Ovary (tissue), 9 donors: Measurements from ENCODE around the gene GPR137B. TPM values are rescaled to one million over a fixed set of nuclear protein-coding genes. Genes with fewer than 3 reads are reported as not detected.

Experiments
- DNase-seq, 5 donors: peaks; one replicate each; pipeline ENCODE4 v3.0.0-alpha.2; 2019 to 2020
- H3K27ac ChIP-seq, 2 donors: fragments of 200-600 bp; one replicate each; pipeline versions ENCODE4 v1.5.1 to v1.8.0; 2019 to 2022
- H3K27me3 ChIP-seq: fragments of 200-600 bp; one replicate; pipeline ENCODE4 v1.8.0; 2022
- H3K36me3 ChIP-seq: fragments of 200-600 bp; sonication (generic); one replicate; pipeline ENCODE4 v1.5.1; 2019
- H3K4me1 ChIP-seq: one replicate; pipeline ENCODE4 v1.8.1; 2013; ENCODE audit warnings: mild to moderate bottlenecking, moderate library complexity; ENCODE audit not compliant: insufficient read depth
- H3K4me3 ChIP-seq: fragments of 200-600 bp; sonication (generic); one replicate; pipeline ENCODE4 v1.5.1; 2017
- H3K9me3 ChIP-seq, 2 donors: fragments of 200-600 bp in 1 of 2; sonication (generic) in 1 of 2; one replicate each; pipeline versions ENCODE4 v1.5.1 to v1.8.1; 2013 to 2019; ENCODE audit warnings: mild to moderate bottlenecking in 1 of 2, moderate library complexity in 1 of 2
- EP300 ChIP-seq: sonication (generic); formaldehyde crosslinking; IDR thresholded peaks from one replicate; pipeline ENCODE4 v1.6.1; 2017; ENCODE audit warnings: antibody characterized with exemption
- POLR2A ChIP-seq: fragments of 450-650 bp; IDR thresholded peaks from one replicate; pipeline ENCODE4 v1.6.1; 2017; ENCODE audit warnings: antibody characterized with exemption, mild to moderate bottlenecking, moderate library complexity
- WGBS, 3 donors: extraction: QIAGEN DNeasy Blood & Tissue Kit in 1 of 3; methylation state at CpG; one replicate each; pipeline versions ENCODE4 v1.1.5 to v1.1.7; 2013 to 2017; 5-methylcytosine and 5-hydroxymethylcytosine counted together
- intact Hi-C, 4 donors: fragments of 100-400 bp; cut with DNase I; formaldehyde crosslinking; loops; one replicate each; pipeline versions ENCODE4 v1.11.0 to v1.15.1; 2022 to 2023
- polyA plus RNA-seq, 2 donors: library from polyadenylated mRNA; stranded (reverse); fragments of 200-250 nt in 1 of 2; fragments of 350-450 nt in 1 of 2; fragmentation: Illumina TruSeq in 1 of 2; extraction: RNeasy Lipid Tissue Mini Kit (QIAGEN cat#74804) in 1 of 2; gene quantifications; one replicate each; pipeline ENCODE4 v1.2.3, GENCODE V29; 2013 to 2014
- total RNA-seq, 7 donors: library from RNA; depleted of rRNA in 2 of 7; stranded (reverse); fragments of >200 nt in 2 of 7; fragmentation: NEBNext Ultra II Directional in 3 of 7; extraction: Animal tissue kit (Norgen Biotek cat#: 25700) in 3 of 7; gene quantifications; one replicate each; pipeline versions ENCODE4 v1.1.0 to v1.2.4, GENCODE V29; 2016 to 2023
- TF ChIP-seq, protein P1 (sequence below), 3 donors: fragments of 450-650 bp in 2 of 3; fragments of 200-600 bp in 1 of 3; IDR thresholded peaks; one replicate each; pipeline versions ENCODE4 v1.5.1 to v1.8.0; 2016 to 2022; ENCODE audit warnings: antibody characterized with exemption in 3 of 3, mild to moderate bottlenecking in 1 of 3
- donor health status: DM: no; HTN: no; CAD: no; lungs with moderate emphysema.
- donor health status: DM: no; HTN: no; CAD: no.
- donor health status: Bipolar disorder and iron deficiency.
- donor health status: DM: yes; HTN: yes; CAD: no.
- donor health status: DM: no; HTN: no; CAD: no.
- donor health status: DM: yes; HTN: yes; CAD: no.

GPR137B gene
- total and polyA plus RNA-seq, 9 donors, result 10.8 to 35.2 (median 13.7) TPM

- Histone ChIP-seq H3K4me1 (no peaks in the 10 kb centered on the region), H3K27ac (no peak overlapping the region), H3K36me3 (no peaks in the 10 kb centered on the region), H3K9me3 (peaks cover 0 to 4% of the 10 kb centered on the region in 2 donors), H3K4me3 (no peak overlapping the region), H3K27me3 (no peaks in the 10 kb centered on the region)
- DNase-seq, result no peak
- WGBS, 3 donors, result 86 to 91% (median 89%) methylated on average over 6 of the region's 6 CpGs
- intact Hi-C loops, result no loop called here
- TF ChIP-seq EP300 (no peak), POLR2A (no peak)
- TF ChIP-seq, protein P1, sequence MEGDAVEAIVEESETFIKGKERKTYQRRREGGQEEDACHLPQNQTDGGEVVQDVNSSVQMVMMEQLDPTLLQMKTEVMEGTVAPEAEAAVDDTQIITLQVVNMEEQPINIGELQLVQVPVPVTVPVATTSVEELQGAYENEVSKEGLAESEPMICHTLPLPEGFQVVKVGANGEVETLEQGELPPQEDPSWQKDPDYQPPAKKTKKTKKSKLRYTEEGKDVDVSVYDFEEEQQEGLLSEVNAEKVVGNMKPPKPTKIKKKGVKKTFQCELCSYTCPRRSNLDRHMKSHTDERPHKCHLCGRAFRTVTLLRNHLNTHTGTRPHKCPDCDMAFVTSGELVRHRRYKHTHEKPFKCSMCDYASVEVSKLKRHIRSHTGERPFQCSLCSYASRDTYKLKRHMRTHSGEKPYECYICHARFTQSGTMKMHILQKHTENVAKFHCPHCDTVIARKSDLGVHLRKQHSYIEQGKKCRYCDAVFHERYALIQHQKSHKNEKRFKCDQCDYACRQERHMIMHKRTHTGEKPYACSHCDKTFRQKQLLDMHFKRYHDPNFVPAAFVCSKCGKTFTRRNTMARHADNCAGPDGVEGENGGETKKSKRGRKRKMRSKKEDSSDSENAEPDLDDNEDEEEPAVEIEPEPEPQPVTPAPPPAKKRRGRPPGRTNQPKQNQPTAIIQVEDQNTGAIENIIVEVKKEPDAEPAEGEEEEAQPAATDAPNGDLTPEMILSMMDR (IDR thresholded peaks at IDR 0.05), result no peak
Observed at GRCh38 chr1:236163463-236164153, 21.3 kb downstream of the GPR137B start.

DNA sequence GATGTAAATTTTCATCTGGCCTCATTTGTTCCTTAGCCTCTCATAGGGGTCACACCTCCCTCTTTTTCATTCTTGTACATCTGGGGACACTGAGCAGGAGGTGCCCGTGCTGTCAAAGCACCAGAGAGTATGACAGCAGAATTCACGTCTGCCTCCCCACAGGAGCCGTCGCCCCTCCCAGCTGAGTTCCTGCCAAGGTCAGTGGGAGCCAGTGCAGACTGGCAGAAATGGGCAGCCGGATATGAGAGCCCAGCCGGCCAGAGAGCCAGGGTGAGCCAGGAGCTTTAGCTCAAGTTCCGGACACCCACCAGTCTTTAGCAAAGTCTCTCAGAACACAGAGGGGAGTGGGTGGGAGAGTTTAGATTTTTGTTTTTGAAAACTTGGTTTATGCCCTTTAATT lies 21.9 kb downstream of the GPR137B start:
- Histone ChIP-seq H3K36me3 (no peaks in the 10 kb centered on the region), H3K4me3 (no peak overlapping the region), H3K9me3 (peaks cover 0 to 4% of the 10 kb centered on the region in 2 donors), H3K27me3 (no peaks in the 10 kb centered on the region), H3K27ac (no peak overlapping the region), H3K4me1 (no peaks in the 10 kb centered on the region)
- TF ChIP-seq EP300 (no peak), POLR2A (no peak)
- TF ChIP-seq, protein P1 (IDR thresholded peaks at IDR 0.05), result no peak
- DNase-seq, result no peak
- intact Hi-C loops, result no loop called here
- 82 to 90% (median 88%) methylated on average over 7 of the region's 7 CpGs for WGBS, 3 donors

DNA sequence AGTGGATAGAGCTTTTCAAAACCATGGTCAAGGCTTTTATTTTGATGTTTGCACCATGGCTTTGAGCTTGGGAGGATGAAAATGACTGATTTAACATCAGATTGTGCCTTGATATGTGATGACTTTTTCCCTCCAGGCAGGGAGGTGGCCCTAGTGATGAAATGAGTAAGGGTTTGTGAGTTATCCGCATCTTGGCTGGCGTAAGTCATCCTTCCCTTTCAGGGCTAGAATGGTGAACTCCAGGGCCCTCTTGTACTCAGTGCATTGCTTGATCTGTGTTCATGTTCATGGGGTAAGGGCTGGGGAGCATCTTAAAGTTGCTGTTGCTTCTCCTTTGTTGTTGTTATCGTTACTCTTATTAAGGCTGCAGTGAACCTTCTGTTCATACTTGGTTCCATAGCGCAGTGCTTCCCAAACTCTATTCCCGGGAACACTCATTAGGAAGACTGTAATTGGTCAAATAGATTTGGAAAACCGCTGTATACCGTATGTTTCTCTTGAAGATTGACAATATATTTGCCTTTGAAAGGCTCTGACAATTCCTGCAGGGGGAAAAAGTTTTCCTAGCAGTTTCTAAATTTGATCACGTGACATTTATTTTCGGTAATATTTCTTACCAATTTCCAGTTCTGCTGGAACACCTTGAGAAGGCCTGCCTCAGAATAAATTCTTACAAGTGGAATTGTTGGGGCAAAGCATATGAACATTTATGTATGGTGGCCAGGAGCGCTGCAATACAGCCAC lies 23.1 kb downstream of the GPR137B start:
- H3K27me3 ChIP-seq, result no peaks in the 10 kb centered on the region
- H3K4me1 ChIP-seq, result no peaks in the 10 kb centered on the region
- no peak overlapping the region for H3K27ac ChIP-seq
- intact Hi-C loops, result no loop called here
- 96 to 98% (median 96%) methylated on average over 10 of the region's 10 CpGs for WGBS, 3 donors
- peaks cover 0 to 4% of the 10 kb centered on the region in 2 donors for H3K9me3 ChIP-seq
- no peak overlapping the region for H3K4me3 ChIP-seq
- H3K36me3 ChIP-seq, result no peaks in the 10 kb centered on the region
- no peak for TF ChIP-seq POLR2A
- no peak for TF ChIP-seq EP300
- TF ChIP-seq, protein P1 (IDR thresholded peaks at IDR 0.05), result no peak
- DNase-seq, result no peak

- no peak for TF ChIP-seq EP300
- TF ChIP-seq, protein P1 (IDR thresholded peaks at IDR 0.05), result no peak
- TF ChIP-seq POLR2A, result no peak
- Histone ChIP-seq H3K36me3 (no peaks in the 10 kb centered on the region), H3K27me3 (no peaks in the 10 kb centered on the region), H3K27ac (no peak overlapping the region), H3K4me3 (no peak overlapping the region), H3K4me1 (no peaks in the 10 kb centered on the region), H3K9me3 (peaks cover 0 to 4% of the 10 kb centered on the region in 2 donors)
- DNase-seq, result no peak
- intact Hi-C loops, result no loop called here
- WGBS, 3 donors, result 89 to 95% (median 94%) methylated on average over 6 of the region's 6 CpGs
Observed at GRCh38 chr1:236166041-236166440, 23.7 kb downstream of the GPR137B start.
